ENCODE measurements around the gene ZBTB32. TPM values are rescaled to one million over a fixed set of nuclear protein-coding genes. Genes with fewer than 3 reads are reported as not detected.

The ZBTB32 gene
- total RNA-seq, 2 experiments from 2014 or later: 2.2 to 3.3 TPM

- ATAC-seq (ENCODE audit: poor library complexity) (peak; percentile 70), DNase-seq (peak; percentile 95 to 100 (median 98))
- H3K4me3 Mint-ChIP-seq: peak within 1 kb of the TSS; percentile 98
- intact Hi-C loops (cut with DNase I, micrococcal nuclease): loop anchor here (1.0 to 10.0 kb wide), 6 partner anchors 9 to 366 kb away; partner anchors contain the start of genes HSPB6 (in 1 of the 2), LRFN3 (in 1 of the 2), OVOL3 (in 1 of the 2) and POLR2I (in 1 of the 2)
- peak within 1 kb of the TSS; percentile 61 to 75 for H3K27ac ChIP-seq (ENCODE audit: low read depth in 1 of 2, low read length in 2 of 2)
- H3K4me1 ChIP-seq (ENCODE audit: insufficient read depth, low read length): peaks cover 49% of the 10 kb centered on the region
- H3K9me3 ChIP-seq (ENCODE audit: control insufficient read depth in 1 of 2, insufficient read depth in 1 of 2, low read length in 2 of 2): no peaks in the 10 kb centered on the region
- TF ChIP-seq, protein P1, sequence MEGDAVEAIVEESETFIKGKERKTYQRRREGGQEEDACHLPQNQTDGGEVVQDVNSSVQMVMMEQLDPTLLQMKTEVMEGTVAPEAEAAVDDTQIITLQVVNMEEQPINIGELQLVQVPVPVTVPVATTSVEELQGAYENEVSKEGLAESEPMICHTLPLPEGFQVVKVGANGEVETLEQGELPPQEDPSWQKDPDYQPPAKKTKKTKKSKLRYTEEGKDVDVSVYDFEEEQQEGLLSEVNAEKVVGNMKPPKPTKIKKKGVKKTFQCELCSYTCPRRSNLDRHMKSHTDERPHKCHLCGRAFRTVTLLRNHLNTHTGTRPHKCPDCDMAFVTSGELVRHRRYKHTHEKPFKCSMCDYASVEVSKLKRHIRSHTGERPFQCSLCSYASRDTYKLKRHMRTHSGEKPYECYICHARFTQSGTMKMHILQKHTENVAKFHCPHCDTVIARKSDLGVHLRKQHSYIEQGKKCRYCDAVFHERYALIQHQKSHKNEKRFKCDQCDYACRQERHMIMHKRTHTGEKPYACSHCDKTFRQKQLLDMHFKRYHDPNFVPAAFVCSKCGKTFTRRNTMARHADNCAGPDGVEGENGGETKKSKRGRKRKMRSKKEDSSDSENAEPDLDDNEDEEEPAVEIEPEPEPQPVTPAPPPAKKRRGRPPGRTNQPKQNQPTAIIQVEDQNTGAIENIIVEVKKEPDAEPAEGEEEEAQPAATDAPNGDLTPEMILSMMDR (IDR thresholded peaks at IDR 0.05): no peak
- peaks cover 30% of the 10 kb centered on the region for H3K36me3 Mint-ChIP-seq (ENCODE audit: low read depth)
- no peaks in the 10 kb centered on the region for H3K27me3 ChIP-seq (ENCODE audit: control insufficient read depth in 1 of 2, insufficient read depth in 2 of 2, low read length in 2 of 2)
- ChIA-PET CTCF (interaction anchor here (1.0 kb wide), 2 partner anchors 33 to 211 kb away, joined by 3 to 5 read pairs; no protein-coding TSS in a partner anchor), POLR2A (interaction anchor here (0.8 to 1.7 kb wide), 16 partner anchors 8 to 741 kb away, joined by 3 to 17 read pairs (median 5); partner anchors contain the start of genes COX6B1, POLR2I, PROSER3 and ZNF566)
- no peaks in the 10 kb centered on the region for H3K27me3 Mint-ChIP-seq
- peak within 1 kb of the TSS; percentile 89 for H3K27ac Mint-ChIP-seq
- H3K36me3 ChIP-seq (ENCODE audit: insufficient read depth, low read length): peaks cover 14% of the 10 kb centered on the region
- H3K9me3 Mint-ChIP-seq: no peaks in the 10 kb centered on the region
- peaks cover 37% of the 10 kb centered on the region for H3K4me1 Mint-ChIP-seq (ENCODE audit: low read depth)
- peak within 1 kb of the TSS; percentile 94 for H3K4me3 ChIP-seq (ENCODE audit: low read length)
Observed at GRCh38 chr19:35748106-35749020, 44.0 kb downstream of the ZBTB32 start, which contains the start of gene LIN37. LIN37 (plus strand) TSS chr19:35748576; CDS start chr19:35748725, 149 bp downstream.

GRCh38 chr19:35750167-35750566 lies 45.8 kb downstream of the ZBTB32 start:
- no peaks in the 10 kb centered on the region for H3K9me3 ChIP-seq (ENCODE audit: control insufficient read depth in 1 of 2, insufficient read depth in 1 of 2, low read length in 2 of 2)
- Mint-ChIP-seq H3K36me3 (ENCODE audit: low read depth) (peaks cover 37% of the 10 kb centered on the region), H3K27me3 (peaks cover 6% of the 10 kb centered on the region), H3K4me3 (peak overlapping the region; percentile 78), H3K27ac (no peak overlapping the region), H3K9me3 (no peaks in the 10 kb centered on the region), H3K4me1 (ENCODE audit: low read depth) (peaks cover 35% of the 10 kb centered on the region)
- no peaks in the 10 kb centered on the region for H3K27me3 ChIP-seq (ENCODE audit: control insufficient read depth in 1 of 2, insufficient read depth in 2 of 2, low read length in 2 of 2)
- H3K4me3 ChIP-seq (ENCODE audit: low read length): no peak overlapping the region
- ChIA-PET POLR2A (no interaction called here), CTCF (no interaction called here)
- no peak for DNase-seq
- peaks cover 37% of the 10 kb centered on the region for H3K4me1 ChIP-seq (ENCODE audit: insufficient read depth, low read length)
- TF ChIP-seq, protein P1 (IDR thresholded peaks at IDR 0.05): no peak
- H3K27ac ChIP-seq (ENCODE audit: low read depth in 1 of 2, low read length in 2 of 2): no peak overlapping the region
- intact Hi-C loops (cut with DNase I, micrococcal nuclease): loop anchor here in 1 of 2 experiments (10.0 kb wide), 1 partner anchor 935 kb away; the partner anchor contains the start of gene ZNF567
- ATAC-seq (ENCODE audit: poor library complexity): no peak
- peaks cover 28% of the 10 kb centered on the region for H3K36me3 ChIP-seq (ENCODE audit: insufficient read depth, low read length)

DNA sequence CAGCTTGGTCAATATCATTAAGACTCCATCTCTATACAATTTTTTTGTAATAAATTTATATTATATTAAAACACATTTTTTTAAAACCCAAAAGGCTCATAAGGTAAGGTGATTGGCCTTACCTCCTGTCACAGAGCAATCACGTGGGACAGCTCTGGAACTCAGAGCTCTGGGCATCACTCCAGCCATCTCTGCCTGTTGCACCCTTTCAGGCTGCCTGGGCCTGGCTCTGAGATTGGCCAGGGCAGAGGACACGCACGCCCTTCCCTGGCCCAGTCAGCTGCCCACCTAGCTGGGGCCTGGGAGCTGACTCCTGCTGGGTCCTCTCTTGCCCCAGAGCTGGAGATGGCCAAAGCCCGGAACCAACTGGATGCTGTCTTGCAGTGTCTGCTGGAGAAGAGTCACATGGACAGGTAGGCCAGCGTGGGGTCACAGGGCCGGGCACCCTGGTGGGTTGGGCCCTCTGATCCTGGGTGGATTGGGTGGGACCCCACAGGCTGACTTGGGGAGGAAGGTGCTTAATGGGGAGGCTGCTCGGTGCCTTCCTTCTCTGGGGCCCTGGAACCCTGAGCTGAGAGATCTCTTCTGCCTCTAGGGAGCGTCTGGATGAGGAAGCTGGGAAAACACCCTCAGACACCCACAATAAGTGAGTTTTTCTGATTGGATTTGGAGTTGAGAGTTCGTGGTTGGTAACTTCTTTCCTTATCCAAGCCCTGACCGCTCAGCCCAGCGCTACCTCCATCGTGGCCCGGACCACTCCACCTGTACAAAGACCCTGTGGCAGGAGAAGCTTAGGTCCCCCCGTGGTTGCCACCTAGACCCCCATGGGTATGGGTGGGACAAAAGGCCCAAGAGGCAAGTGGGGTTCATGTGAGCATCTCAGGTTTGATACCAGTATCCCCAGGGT lies 47.7 kb downstream of the ZBTB32 start:
- H3K9me3 ChIP-seq (ENCODE audit: control insufficient read depth in 1 of 2, insufficient read depth in 1 of 2, low read length in 2 of 2): no peaks in the 10 kb centered on the region
- DNase-seq (peak in 1 of 14 experiments; percentile 17), ATAC-seq (ENCODE audit: poor library complexity) (no peak)
- peaks cover 28% of the 10 kb centered on the region for H3K36me3 ChIP-seq (ENCODE audit: insufficient read depth, low read length)
- H3K9me3 Mint-ChIP-seq: no peaks in the 10 kb centered on the region
- H3K4me1 ChIP-seq (ENCODE audit: insufficient read depth, low read length): peaks cover 42% of the 10 kb centered on the region
- intact Hi-C loops (cut with DNase I, micrococcal nuclease): loop anchor here in 1 of 2 experiments (10.0 kb wide), 1 partner anchor 933 kb away; the partner anchor contains the start of gene ZNF567
- H3K27ac ChIP-seq (ENCODE audit: low read depth in 1 of 2, low read length in 2 of 2): no peak overlapping the region
- POLR2A ChIA-PET: interaction anchor here (0.6 to 1.2 kb wide), 2 partner anchors 32 to 49 kb away, joined by 3 to 5 read pairs; no protein-coding TSS in a partner anchor
- H3K27me3 Mint-ChIP-seq: peaks cover 12% of the 10 kb centered on the region
- peaks cover 32% of the 10 kb centered on the region for H3K36me3 Mint-ChIP-seq (ENCODE audit: low read depth)
- H3K27ac Mint-ChIP-seq: no peak overlapping the region
- CTCF ChIA-PET: interaction anchor here (1.0 kb wide), 1 partner anchor 36 kb away, joined by 3 read pairs; no protein-coding TSS in a partner anchor
- H3K4me1 Mint-ChIP-seq (ENCODE audit: low read depth): peaks cover 31% of the 10 kb centered on the region
- TF ChIP-seq, protein P1 (IDR thresholded peaks at IDR 0.05): no peak
- no peak overlapping the region for H3K4me3 ChIP-seq (ENCODE audit: low read length)
- peaks cover 0 to 2% of the 10 kb centered on the region in 2 experiments for H3K27me3 ChIP-seq (ENCODE audit: control insufficient read depth in 1 of 2, insufficient read depth in 2 of 2, low read length in 2 of 2)
- peak overlapping the region; percentile 30 for H3K4me3 Mint-ChIP-seq

All from CD4-positive, alpha-beta T cell (primary cell).